T follicular helper cell (primary cell): ENCODE data around the gene PDZD2.
"Not testable (repeated sequence)": the region's sequence is repeated elsewhere in the genome, so short reads cannot be mapped to it uniquely, and the experiment has no call there.

Experiments used
- DNase-seq: peaks from one replicate; pipeline ENCODE4 v3.0.0-alpha.2; 2020; ENCODE audit warnings: low read depth

Gene PDZD2

GRCh38 chr5:32100691-32101302 lies 461.9 kb downstream of the PDZD2 start:
- no peak for DNase-seq

GRCh38 chr5:32102254-32102986 lies 463.5 kb downstream of the PDZD2 start:
- DNase-seq, result no peak

- no peak for DNase-seq
These were observed 464.6 kb downstream of the PDZD2 start for GRCh38 chr5:32103521-32103920.

GRCh38 chr5:32107291-32107690 lies 468.4 kb downstream of the PDZD2 start:
- no peak for DNase-seq

- DNase-seq, result no peak
These were observed 469.2 kb downstream of the PDZD2 start for GRCh38 chr5:32108167-32108566.

GRCh38 chr5:32109236-32109635 lies 470.3 kb downstream of the PDZD2 start:
- DNase-seq, result no peak

- no peak for DNase-seq
These were observed 471.3 kb downstream of the PDZD2 start for GRCh38 chr5:32110111-32110696.

- DNase-seq, result no peak
These were observed 477.1 kb downstream of the PDZD2 start for GRCh38 chr5:32115985-32116384.

- no peak for DNase-seq
These were observed 477.8 kb downstream of the PDZD2 start for GRCh38 chr5:32116574-32117313.

GRCh38 chr5:32118922-32119321 lies 480.0 kb downstream of the PDZD2 start:
- DNase-seq, result not testable (repeated sequence)

- no peak for DNase-seq
These were observed 484.3 kb downstream of the PDZD2 start for GRCh38 chr5:32123058-32123805.

GRCh38 chr5:32123889-32124676 lies 485.2 kb downstream of the PDZD2 start:
- DNase-seq, result no peak

- no peak for DNase-seq
These were observed 487.8 kb downstream of the PDZD2 start for GRCh38 chr5:32126691-32127090.

GRCh38 chr5:32127711-32128110 lies 488.8 kb downstream of the PDZD2 start:
- DNase-seq, result no peak

- DNase-seq, result no peak
These were observed 490.2 kb downstream of the PDZD2 start for GRCh38 chr5:32129074-32129598.

- no peak for DNase-seq
These were observed 491.9 kb downstream of the PDZD2 start for GRCh38 chr5:32130865-32131264.

GRCh38 chr5:32131604-32132003 lies 492.7 kb downstream of the PDZD2 start:
- DNase-seq, result no peak

GRCh38 chr5:32132757-32133156 lies 493.8 kb downstream of the PDZD2 start:
- no peak for DNase-seq

GRCh38 chr5:32135086-32135485 lies 496.2 kb downstream of the PDZD2 start:
- no peak for DNase-seq

GRCh38 chr5:32136342-32136741 lies 497.4 kb downstream of the PDZD2 start:
- no peak for DNase-seq
